HepG2 (cell line): ENCODE measurements around the gene MLX. TPM values are rescaled to one million over a fixed set of nuclear protein-coding genes. Genes with fewer than 3 reads are reported as not detected.
A peak's percentile ranks its signal among the peaks of the same experiment; 100 is the strongest.

Experiments
- ARNT2 ChIP-seq: sonication (generic); formaldehyde crosslinking; IDR thresholded peaks from 2 replicates; pipeline ENCODE4 v1.8.0; 2022; ENCODE audit warnings: mild to moderate bottlenecking, low read depth, missing genetic modification reagents, moderate library complexity
- BCL6 ChIP-seq: IDR thresholded peaks from 2 replicates; pipeline ENCODE4 v1.6.1; 2016; ENCODE audit warnings: missing genetic modification reagents, missing compliant biosample characterization
- DMAP1 ChIP-seq: IDR thresholded peaks from 2 replicates; pipeline ENCODE4 v1.6.1; 2016
- E2F5 ChIP-seq: sonication (generic); formaldehyde crosslinking; conservative IDR thresholded peaks from 2 replicates; pipeline ENCODE4 v1.4.0; 2020; ENCODE audit warnings: missing genetic modification reagents
- EP300 ChIP-seq, 3 experiments: sonication (generic) in 1 of 3; formaldehyde crosslinking in 1 of 3; IDR thresholded peaks; 2 replicates each; pipeline versions ENCODE4 v1.5.1 to v1.6.1; 2011 to 2020; ENCODE audit warnings: low read depth in 2 of 3, low read length in 2 of 3, borderline replicate concordance in 1 of 3, improper control_type of control experiment in 1 of 3, mild to moderate bottlenecking in 1 of 3, missing genetic modification reagents in 1 of 3, moderate library complexity in 1 of 3
- FOSL2 ChIP-seq: sonication (generic); formaldehyde crosslinking; IDR thresholded peaks from 2 replicates; pipeline ENCODE4 v1.4.0; 2020; ENCODE audit warnings: missing genetic modification reagents
- KDM2A ChIP-seq: sonication (generic); formaldehyde crosslinking; IDR thresholded peaks from 2 replicates; pipeline ENCODE4 v1.4.0; 2020; ENCODE audit warnings: low read depth, missing genetic modification reagents, borderline replicate concordance
- KLF11 ChIP-seq: IDR thresholded peaks from 2 replicates; pipeline ENCODE4 v1.6.1; 2016; ENCODE audit warnings: missing compliant biosample characterization
- MED13 ChIP-seq: sonication (generic); formaldehyde crosslinking; IDR thresholded peaks from 2 replicates; pipeline ENCODE4 v1.5.0; 2020; ENCODE audit warnings: missing genetic modification reagents
- MLXIP ChIP-seq: sonication (generic); formaldehyde crosslinking; IDR thresholded peaks from 2 replicates; pipeline ENCODE4 v1.9.0; 2021; ENCODE audit warnings: missing genetic modification reagents, borderline replicate concordance
- NFATC3 ChIP-seq: sonication (generic); formaldehyde crosslinking; IDR thresholded peaks from 2 replicates; pipeline ENCODE4 v1.5.1; 2020; ENCODE audit warnings: mild to moderate bottlenecking, missing genetic modification reagents
- NFE2 ChIP-seq: sonication (generic); formaldehyde crosslinking; IDR thresholded peaks from 2 replicates; pipeline ENCODE4 v1.4.0; 2020; ENCODE audit warnings: missing genetic modification reagents
- NRL ChIP-seq: sonication (generic); formaldehyde crosslinking; IDR thresholded peaks from 2 replicates; pipeline ENCODE4 v1.5.0; 2020; ENCODE audit warnings: missing genetic modification reagents, mild to moderate bottlenecking, moderate library complexity, borderline replicate concordance
- PITX1 ChIP-seq: sonication (generic); formaldehyde crosslinking; IDR thresholded peaks from 2 replicates; pipeline ENCODE4 v1.5.1; 2020; ENCODE audit warnings: mild to moderate bottlenecking, missing genetic modification reagents
- PLSCR1 ChIP-seq: sonication (generic); formaldehyde crosslinking; IDR thresholded peaks from 2 replicates; pipeline ENCODE4 v1.5.0; 2020; ENCODE audit warnings: missing genetic modification reagents, mild to moderate bottlenecking, borderline replicate concordance
- TCF12 ChIP-seq, 2 experiments: fragments of 450-650 bp in 1 of 2; sonication (generic) in 1 of 2; formaldehyde crosslinking in 1 of 2; IDR thresholded peaks; 2 replicates each; pipeline versions ENCODE4 v1.6.1 to v1.8.0; 2017 to 2022; ENCODE audit warnings: antibody characterized with exemption in 1 of 2, mild to moderate bottlenecking in 1 of 2, missing genetic modification reagents in 1 of 2, moderate library complexity in 1 of 2
- TRIM24 ChIP-seq: sonication (generic); formaldehyde crosslinking; IDR thresholded peaks from 2 replicates; pipeline ENCODE4 v1.8.0; 2022; ENCODE audit warnings: mild to moderate bottlenecking, missing genetic modification reagents
- ZNF362 ChIP-seq: sonication (generic); formaldehyde crosslinking; IDR thresholded peaks from 2 replicates; pipeline ENCODE4 v1.4.0; 2020; ENCODE audit warnings: missing genetic modification reagents, mild to moderate bottlenecking, borderline replicate concordance
- ZNF629 ChIP-seq: sonication (generic); formaldehyde crosslinking; conservative IDR thresholded peaks from 2 replicates; pipeline ENCODE4 v1.5.0; 2020; ENCODE audit warnings: missing genetic modification reagents
- ZNF670 ChIP-seq: sonication (generic); formaldehyde crosslinking; IDR thresholded peaks from 2 replicates; pipeline ENCODE4 v1.8.0; 2022; ENCODE audit warnings: mild to moderate bottlenecking, missing genetic modification reagents, borderline replicate concordance
- ZNF800 ChIP-seq: sonication (generic); formaldehyde crosslinking; IDR thresholded peaks from 2 replicates; pipeline ENCODE4 v1.4.0; 2020; ENCODE audit warnings: missing genetic modification reagents
- polyA plus RNA-seq, 8 experiments: library from polyadenylated mRNA; depleted of rRNA in 3 of 8; stranded (reverse) in 7 of 8; unstranded in 1 of 8; fragments of >200 nt; fragmentation: Illumina TruSeq in 4 of 8; extraction: Trizol in 4 of 8; gene quantifications; 2 replicates each; pipeline versions ENCODE4 v1.2.1 to v1.2.3, GENCODE V29; 2011 to 2016; ENCODE audit warnings: low read depth in 4 of 8, missing spikeins in 1 of 8, mixed read lengths in 1 of 8; ENCODE audit not compliant: insufficient read depth in 1 of 8
- total RNA-seq, 5 experiments: library from RNA; depleted of rRNA; stranded (reverse); fragments of >200 nt; fragmentation: Illumina TruSeq; extraction: Trizol; gene quantifications; 2 replicates each; pipeline ENCODE4 v1.2.3, GENCODE V29; 2016; ENCODE audit warnings: low read depth in 1 of 5

The MLX gene
- total and polyA plus RNA-seq, 2 of the 13 experiments (the other 11 are each of a cell fraction or from before 2014, with no cell fraction given), result 38.9 to 74.4 TPM

- no peak for TF ChIP-seq ZNF362 (CRISPR knock-in tag)
- TF ChIP-seq PLSCR1 (CRISPR knock-in tag), result no peak
- TF ChIP-seq FOSL2, result peak; percentile 44; the same call in 1 of the 2 replicates
- peak; percentile 19; the same call in 1 of the 2 replicates for TF ChIP-seq NFATC3
- no peak for TF ChIP-seq TRIM24 (CRISPR knock-in tag)
- TF ChIP-seq MED13 (CRISPR knock-in tag), result peak; percentile 82; the same call in 1 of the 2 replicates
- TF ChIP-seq ZNF629 (CRISPR knock-in tag), result 0 out of 2 replicates have a peak, but pooled peaks have one; percentile 36
- TF ChIP-seq NFE2, result 0 out of 2 replicates have a peak, but pooled peaks have one; percentile 15
- peak; percentile 86 for TF ChIP-seq DMAP1
- TF ChIP-seq E2F5 (CRISPR knock-in tag), result peak; percentile 53; the same call in 1 of the 2 replicates
- TF ChIP-seq BCL6 (CRISPR knock-in tag), result peak; percentile 61; the same call in 1 of the 2 replicates
- peak; percentile 57; the same call in 1 of the 2 replicates for TF ChIP-seq PITX1 (CRISPR knock-in tag)
- TF ChIP-seq TCF12 (IDR thresholded peaks at IDR 0.05), result no peak
- TF ChIP-seq TCF12 (CRISPR knock-in tag; IDR thresholded peaks at IDR 0.05), result no peak
- TF ChIP-seq KDM2A (CRISPR knock-in tag), result no peak; the same call in none of the 2 replicates
- 0 out of 2 replicates have a peak, but pooled peaks have one; percentile 10 for TF ChIP-seq NRL
- TF ChIP-seq ZNF800, result 0 out of 2 replicates have a peak, but pooled peaks have one; percentile 36
- peak; percentile 44; the same call in 1 of the 2 replicates for TF ChIP-seq KLF11 (CRISPR knock-in tag)
- TF ChIP-seq ZNF670, result peak; percentile 69; the same call in 1 of the 2 replicates
- TF ChIP-seq ARNT2 (CRISPR knock-in tag), result peak; percentile 84; the same call in 1 of the 2 replicates
- peak in 1 of 2 experiments; percentile 32; a peak in 1 of 4 replicates for TF ChIP-seq EP300 (IDR thresholded peaks at IDR 0.05; ENCODE audit: low read depth in 2 of 2, low read length in 2 of 2)
- peak; percentile 26; the same call in 1 of the 2 replicates for TF ChIP-seq EP300 (CRISPR knock-in tag; IDR thresholded peaks at IDR 0.05; ENCODE audit: borderline replicate concordance)
- TF ChIP-seq MLXIP, result no peak
Measured at GRCh38 chr17:42536048-42536371, 30.9 kb upstream of the MLX start, which contains the start of gene NAGLU (continued).
